K562 (cell line): ENCODE measurements around the gene SLC37A3. TPM values are rescaled to one million over a fixed set of nuclear protein-coding genes. Genes with fewer than 3 reads are reported as not detected.
A peak's percentile ranks its signal among the peaks of the same experiment; 100 is the strongest.

Experiments used
- BCOR ChIP-seq: fragments of 450-650 bp; IDR thresholded peaks from 2 replicates; pipeline ENCODE4 v1.6.1; 2016
- CBX3 ChIP-seq, 2 experiments: IDR thresholded peaks; 1 replicate in 1 of 2; 2 replicates in 1 of 2; pipeline ENCODE4 v1.6.1; 2012; ENCODE audit warnings: inconsistent platforms in 2 of 2, low read length in 2 of 2, borderline replicate concordance in 1 of 2, control low read depth in 1 of 2
- FOXA3 ChIP-seq, 2 experiments: fragments of 450-650 bp in 1 of 2; sonication (generic) in 1 of 2; formaldehyde crosslinking; IDR thresholded peaks in 1 of 2; conservative IDR thresholded peaks in 1 of 2; 2 replicates each; pipeline versions ENCODE4 v1.4.0 to v1.8.0; 2020 to 2022; ENCODE audit warnings: mild to moderate bottlenecking in 2 of 2, missing genetic modification reagents in 1 of 2
- FOXM1 ChIP-seq, 2 experiments: fragments of 450-650 bp in 1 of 2; sonication (generic) in 1 of 2; formaldehyde crosslinking in 1 of 2; IDR thresholded peaks; 2 replicates each; pipeline versions ENCODE4 v1.6.1 to v1.9.0; 2017 to 2022; ENCODE audit warnings: low read depth in 2 of 2, mild to moderate bottlenecking in 2 of 2, missing genetic modification reagents in 1 of 2, moderate library complexity in 1 of 2
- HNRNPLL ChIP-seq: fragments of 200-400 bp; formaldehyde crosslinking; IDR thresholded peaks from 2 replicates; pipeline ENCODE4 v1.6.1; 2017; ENCODE audit warnings: low read length, low read depth, mild to moderate bottlenecking; ENCODE audit not compliant: poor library complexity, severe bottlenecking
- KAT2B ChIP-seq: IDR thresholded peaks from one replicate; pipeline ENCODE4 v1.6.1; 2012; ENCODE audit warnings: low read depth, mild to moderate bottlenecking, control low read depth, inconsistent platforms, low read length, moderate library complexity
- KLF16 ChIP-seq: IDR thresholded peaks from 2 replicates; pipeline ENCODE4 v1.6.1; 2016; ENCODE audit warnings: antibody characterized with exemption
- MTF1 ChIP-seq: fragments of 250-450 bp; sonication (Bioruptor Pico); IDR thresholded peaks from 2 replicates; pipeline ENCODE4 v1.9.0; 2021; ENCODE audit warnings: moderate library complexity, mild to moderate bottlenecking, inconsistent platforms, borderline replicate concordance
- NCOA6 ChIP-seq: fragments of 450-650 bp; IDR thresholded peaks from 2 replicates; pipeline ENCODE4 v1.6.1; 2017; ENCODE audit warnings: mild to moderate bottlenecking
- NFATC3 ChIP-seq: fragments of 450-650 bp; IDR thresholded peaks from 2 replicates; pipeline ENCODE4 v1.6.1; 2017; ENCODE audit warnings: mild to moderate bottlenecking
- RBFOX2 ChIP-seq: fragments of 200-400 bp; formaldehyde crosslinking; IDR thresholded peaks from 2 replicates; pipeline ENCODE4 v1.6.1; 2017; ENCODE audit warnings: low read depth, mild to moderate bottlenecking, low read length, moderate library complexity
- SAFB2 ChIP-seq: fragments of 200-400 bp; formaldehyde crosslinking; IDR thresholded peaks from 2 replicates; pipeline ENCODE4 v1.6.1; 2018; ENCODE audit warnings: borderline replicate concordance, low read length, low read depth, moderate library complexity; ENCODE audit not compliant: severe bottlenecking
- SIN3B ChIP-seq: fragments of 450-650 bp; IDR thresholded peaks from 2 replicates; pipeline ENCODE4 v1.6.1; 2017; ENCODE audit warnings: low read depth, mild to moderate bottlenecking, moderate library complexity
- SMARCC2 ChIP-seq: fragments of 450-650 bp; IDR thresholded peaks from 2 replicates; pipeline ENCODE4 v1.6.1; 2017; ENCODE audit warnings: antibody characterized with exemption, moderate library complexity, mild to moderate bottlenecking, low read depth
- ZFPM2 ChIP-seq: fragments of 250-450 bp; sonication (Bioruptor Pico); IDR thresholded peaks from 2 replicates; pipeline ENCODE4 v1.5.1; 2022; ENCODE audit warnings: mild to moderate bottlenecking
- ZNF282 ChIP-seq: sonication (generic); formaldehyde crosslinking; IDR thresholded peaks from 2 replicates; pipeline ENCODE4 v1.8.1; 2023; ENCODE audit warnings: missing genetic modification reagents
- ZSCAN29 ChIP-seq: fragments of 450-650 bp; IDR thresholded peaks from 2 replicates; pipeline ENCODE4 v1.6.1; 2017
- polyA plus RNA-seq, 8 experiments: library from polyadenylated mRNA; depleted of rRNA in 4 of 8; stranded (reverse) in 5 of 8; unstranded in 3 of 8; fragments of >200 nt; fragmentation: Nextera tagmentation in 2 of 8; fragmentation: Illumina TruSeq in 1 of 8; extraction: Ambion mirVana in 2 of 8; extraction: Trizol in 1 of 8; gene quantifications; 2 replicates each; pipeline versions ENCODE4 v1.2.1 to v1.2.3, GENCODE V29; 2011 to 2014; ENCODE audit warnings: inconsistent platforms in 1 of 8, missing spikeins in 1 of 8
- total RNA-seq, 7 experiments: library from RNA; depleted of rRNA in 6 of 7; stranded (reverse); fragments of >200 nt in 6 of 7; fragmentation: Illumina TruSeq in 2 of 7; extraction: Trizol in 2 of 7; gene quantifications; 2 replicates each; pipeline versions ENCODE4 v1.2.1 to v1.2.3, GENCODE V29; 2011 to 2021; ENCODE audit warnings: low replicate concordance in 1 of 7
- TF ChIP-seq, protein P1 (sequence below): fragments of 250-450 bp; sonication (Bioruptor Pico); IDR thresholded peaks from 2 replicates; pipeline ENCODE4 v1.8.0; 2022; ENCODE audit warnings: moderate library complexity, mild to moderate bottlenecking, inconsistent platforms
- TF ChIP-seq, protein P2 (sequence below): fragments of 450-650 bp; conservative IDR thresholded peaks from 2 replicates; pipeline ENCODE4 v1.6.1; 2016; ENCODE audit warnings: missing genetic modification characterization, low read depth, mild to moderate bottlenecking, missing compliant biosample characterization, moderate library complexity
- TF ChIP-seq, protein P3 (sequence below): fragments of 150-350 bp; IDR thresholded peaks from 2 replicates; pipeline ENCODE4 v1.6.1; 2014; ENCODE audit warnings: low read depth, mild to moderate bottlenecking, low read length, borderline replicate concordance
- TF ChIP-seq, protein P4 (sequence below), 2 experiments: fragments of 250-450 bp in 1 of 2; fragments of 450-650 bp in 1 of 2; sonication (Bioruptor Pico) in 1 of 2; IDR thresholded peaks; 2 replicates each; pipeline versions ENCODE4 v1.6.1 to v1.8.0; 2016 to 2021; ENCODE audit warnings: mild to moderate bottlenecking in 2 of 2, moderate library complexity in 2 of 2, missing compliant biosample characterization in 1 of 2, missing genetic modification characterization in 1 of 2
- TF ChIP-seq, protein P5 (sequence below): sonication (generic); formaldehyde crosslinking; IDR thresholded peaks from 2 replicates; pipeline ENCODE4 v1.8.0; 2022; ENCODE audit warnings: mild to moderate bottlenecking, missing genetic modification reagents

Gene SLC37A3
- total and polyA plus RNA-seq, 9 of the 15 experiments (the other 6 are each of a cell fraction or from before 2014, with no cell fraction given), result 11.7 to 59.1 (median 26.8) TPM

DNA sequence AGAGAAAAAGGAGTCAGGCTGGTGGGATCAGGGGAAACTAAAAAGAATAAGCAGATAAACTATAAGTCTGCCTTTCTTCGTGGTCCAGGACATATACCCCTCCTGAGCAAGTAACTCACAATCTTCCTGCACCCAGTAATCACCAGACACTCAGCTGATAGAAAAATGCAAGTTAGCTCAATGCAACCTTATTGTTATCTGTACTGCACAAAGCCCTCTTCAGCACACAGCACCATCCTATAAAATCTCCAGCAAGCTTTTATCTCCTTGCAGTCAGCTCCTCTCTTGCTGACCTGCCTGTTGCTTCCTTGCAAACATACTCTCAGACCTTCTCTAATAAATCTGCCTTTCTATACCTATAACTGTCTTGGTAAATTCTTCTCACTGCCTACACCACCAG, 6.7 kb downstream of the SLC37A3 start (continued):
- TF ChIP-seq, protein P1, sequence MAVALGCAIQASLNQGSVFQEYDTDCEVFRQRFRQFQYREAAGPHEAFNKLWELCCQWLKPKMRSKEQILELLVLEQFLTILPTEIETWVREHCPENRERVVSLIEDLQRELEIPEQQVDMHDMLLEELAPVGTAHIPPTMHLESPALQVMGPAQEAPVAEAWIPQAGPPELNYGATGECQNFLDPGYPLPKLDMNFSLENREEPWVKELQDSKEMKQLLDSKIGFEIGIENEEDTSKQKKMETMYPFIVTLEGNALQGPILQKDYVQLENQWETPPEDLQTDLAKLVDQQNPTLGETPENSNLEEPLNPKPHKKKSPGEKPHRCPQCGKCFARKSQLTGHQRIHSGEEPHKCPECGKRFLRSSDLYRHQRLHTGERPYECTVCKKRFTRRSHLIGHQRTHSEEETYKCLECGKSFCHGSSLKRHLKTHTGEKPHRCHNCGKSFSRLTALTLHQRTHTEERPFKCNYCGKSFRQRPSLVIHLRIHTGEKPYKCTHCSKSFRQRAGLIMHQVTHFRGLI, result no peak
- TF ChIP-seq FOXA3 (CRISPR knock-in tag; conservative IDR thresholded peaks at IDR 0.05 in 1 of 2, IDR thresholded peaks at IDR 0.05 in 1 of 2), result peak in 1 of 2 experiments; percentile 41; a peak in 1 of 4 replicates
- TF ChIP-seq MTF1 (CRISPR knock-in tag), result no peak
- no peak for TF ChIP-seq SIN3B
- TF ChIP-seq KLF16, result peak; percentile 76; the same call in 1 of the 2 replicates
- TF ChIP-seq, protein P2, sequence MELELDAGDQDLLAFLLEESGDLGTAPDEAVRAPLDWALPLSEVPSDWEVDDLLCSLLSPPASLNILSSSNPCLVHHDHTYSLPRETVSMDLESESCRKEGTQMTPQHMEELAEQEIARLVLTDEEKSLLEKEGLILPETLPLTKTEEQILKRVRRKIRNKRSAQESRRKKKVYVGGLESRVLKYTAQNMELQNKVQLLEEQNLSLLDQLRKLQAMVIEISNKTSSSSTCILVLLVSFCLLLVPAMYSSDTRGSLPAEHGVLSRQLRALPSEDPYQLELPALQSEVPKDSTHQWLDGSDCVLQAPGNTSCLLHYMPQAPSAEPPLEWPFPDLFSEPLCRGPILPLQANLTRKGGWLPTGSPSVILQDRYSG (tag), result no peak
- peak in 1 of 2 experiments; percentile 73; a peak in 1 of 3 replicates for TF ChIP-seq CBX3 (IDR thresholded peaks at IDR 0.05; ENCODE audit: borderline replicate concordance in 1 of 2, low read length in 2 of 2)
- TF ChIP-seq, protein P3, sequence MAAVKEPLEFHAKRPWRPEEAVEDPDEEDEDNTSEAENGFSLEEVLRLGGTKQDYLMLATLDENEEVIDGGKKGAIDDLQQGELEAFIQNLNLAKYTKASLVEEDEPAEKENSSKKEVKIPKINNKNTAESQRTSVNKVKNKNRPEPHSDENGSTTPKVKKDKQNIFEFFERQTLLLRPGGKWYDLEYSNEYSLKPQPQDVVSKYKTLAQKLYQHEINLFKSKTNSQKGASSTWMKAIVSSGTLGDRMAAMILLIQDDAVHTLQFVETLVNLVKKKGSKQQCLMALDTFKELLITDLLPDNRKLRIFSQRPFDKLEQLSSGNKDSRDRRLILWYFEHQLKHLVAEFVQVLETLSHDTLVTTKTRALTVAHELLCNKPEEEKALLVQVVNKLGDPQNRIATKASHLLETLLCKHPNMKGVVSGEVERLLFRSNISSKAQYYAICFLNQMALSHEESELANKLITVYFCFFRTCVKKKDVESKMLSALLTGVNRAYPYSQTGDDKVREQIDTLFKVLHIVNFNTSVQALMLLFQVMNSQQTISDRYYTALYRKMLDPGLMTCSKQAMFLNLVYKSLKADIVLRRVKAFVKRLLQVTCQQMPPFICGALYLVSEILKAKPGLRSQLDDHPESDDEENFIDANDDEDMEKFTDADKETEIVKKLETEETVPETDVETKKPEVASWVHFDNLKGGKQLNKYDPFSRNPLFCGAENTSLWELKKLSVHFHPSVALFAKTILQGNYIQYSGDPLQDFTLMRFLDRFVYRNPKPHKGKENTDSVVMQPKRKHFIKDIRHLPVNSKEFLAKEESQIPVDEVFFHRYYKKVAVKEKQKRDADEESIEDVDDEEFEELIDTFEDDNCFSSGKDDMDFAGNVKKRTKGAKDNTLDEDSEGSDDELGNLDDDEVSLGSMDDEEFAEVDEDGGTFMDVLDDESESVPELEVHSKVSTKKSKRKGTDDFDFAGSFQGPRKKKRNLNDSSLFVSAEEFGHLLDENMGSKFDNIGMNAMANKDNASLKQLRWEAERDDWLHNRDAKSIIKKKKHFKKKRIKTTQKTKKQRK, result 0 out of 2 replicates have a peak, but pooled peaks have one; percentile 21
- no peak for TF ChIP-seq HNRNPLL
- TF ChIP-seq KAT2B, result no peak
- TF ChIP-seq, protein P4, sequence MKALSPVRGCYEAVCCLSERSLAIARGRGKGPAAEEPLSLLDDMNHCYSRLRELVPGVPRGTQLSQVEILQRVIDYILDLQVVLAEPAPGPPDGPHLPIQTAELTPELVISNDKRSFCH (CRISPR knock-in tag; IDR thresholded peaks at IDR 0.05), result no peak
- TF ChIP-seq, protein P4 (tag; IDR thresholded peaks at IDR 0.05), result no peak
- TF ChIP-seq RBFOX2, result no peak
- TF ChIP-seq BCOR, result peak; percentile 62; the same call in 1 of the 2 replicates
- no peak for TF ChIP-seq ZSCAN29
- no peak for TF ChIP-seq ZNF282 (CRISPR knock-in tag)
- TF ChIP-seq SAFB2, result no peak
- TF ChIP-seq FOXM1 (IDR thresholded peaks at IDR 0.05; ENCODE audit: low read depth), result peak; percentile 74
- TF ChIP-seq FOXM1 (CRISPR knock-in tag; IDR thresholded peaks at IDR 0.05; ENCODE audit: low read depth), result no peak
- peak; percentile 45; the same call in 1 of the 2 replicates for TF ChIP-seq SMARCC2
- no peak for TF ChIP-seq ZFPM2
- TF ChIP-seq NFATC3, result no peak
- TF ChIP-seq, protein P5, sequence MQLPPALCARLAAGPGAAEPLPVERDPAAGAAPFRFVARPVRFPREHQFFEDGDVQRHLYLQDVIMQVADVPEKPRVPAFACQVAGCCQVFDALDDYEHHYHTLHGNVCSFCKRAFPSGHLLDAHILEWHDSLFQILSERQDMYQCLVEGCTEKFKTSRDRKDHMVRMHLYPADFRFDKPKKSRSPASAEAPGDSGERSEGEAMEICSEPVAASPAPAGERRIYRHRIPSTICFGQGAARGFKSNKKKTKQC (CRISPR knock-in tag), result no peak
- TF ChIP-seq NCOA6, result no peak
